Measurements from ENCODE around the gene ITPR1. TPM values are rescaled to one million over a fixed set of nuclear protein-coding genes. Genes with fewer than 3 reads are reported as not detected.

Gene ITPR1
- polyA plus RNA-seq, 1 donor from 2014 or later = 2.1 TPM

GRCh38 chr3:4772858-4773257 is 279.7 kb downstream of the ITPR1 start:
- Histone ChIP-seq H3K27ac (ENCODE audit: low read length) (no peak overlapping the region), H3K79me2 (replicated peaks; ENCODE audit: insufficient read depth, low read length) (no peaks in the 10 kb centered on the region), H3F3A (ENCODE audit: insufficient read depth, low read length, poor library complexity, severe bottlenecking) (no peaks in the 10 kb centered on the region), H4K20me1 (ENCODE audit: insufficient read depth) (no peaks in the 10 kb centered on the region), H3K9ac (ENCODE audit: low read length) (no peak overlapping the region), H3K9me3 (ENCODE audit: low read length) (no peaks in the 10 kb centered on the region), H3K36me3 (ENCODE audit: insufficient read depth, low read length) (no peaks in the 10 kb centered on the region), H3K9me2 (ENCODE audit: insufficient read depth, low read length) (no peaks in the 10 kb centered on the region), H3K27me3 (ENCODE audit: insufficient read depth, low read depth, low read length) (no peaks in the 10 kb centered on the region), H2AFZ (ENCODE audit: low read depth, low read length) (no peak overlapping the region), H3K4me3 (ENCODE audit: low read length) (no peak overlapping the region), H3K4me2 (ENCODE audit: low read length) (no peak overlapping the region)
- TF ChIP-seq SMC3 (conservative IDR thresholded peaks at IDR 0.05; ENCODE audit: poor library complexity) (no peak), EP300 (conservative IDR thresholded peaks at IDR 0.05; ENCODE audit: poor library complexity, severe bottlenecking) (no peak), CTCF (IDR thresholded peaks at IDR 0.05; ENCODE audit: poor library complexity, severe bottlenecking) (no peak), TAF1 (IDR thresholded peaks at IDR 0.05; ENCODE audit: low read depth) (no peak), REST (IDR thresholded peaks at IDR 0.05; ENCODE audit: borderline replicate concordance) (no peak), POLR2AphosphoS5 (IDR thresholded peaks at IDR 0.05) (no peak), MXI1 (conservative IDR thresholded peaks at IDR 0.05; ENCODE audit: poor library complexity, severe bottlenecking) (no peak), EZH2 (IDR thresholded peaks at IDR 0.05; ENCODE audit: borderline replicate concordance, insufficient read depth, low read length, poor library complexity, severe bottlenecking) (no peak), RAD21 (conservative IDR thresholded peaks at IDR 0.05) (no peak)

GRCh38 chr3:4773583-4773982 is 280.4 kb downstream of the ITPR1 start:
- Histone ChIP-seq H3K9ac (ENCODE audit: low read length) (no peak overlapping the region), H3K9me3 (ENCODE audit: low read length) (no peaks in the 10 kb centered on the region), H3K9me2 (ENCODE audit: insufficient read depth, low read length) (no peaks in the 10 kb centered on the region), H3K79me2 (replicated peaks; ENCODE audit: insufficient read depth, low read length) (no peaks in the 10 kb centered on the region), H4K20me1 (ENCODE audit: insufficient read depth) (no peaks in the 10 kb centered on the region), H3K27me3 (ENCODE audit: insufficient read depth, low read depth, low read length) (no peaks in the 10 kb centered on the region), H3K27ac (ENCODE audit: low read length) (no peak overlapping the region), H3F3A (ENCODE audit: insufficient read depth, low read length, poor library complexity, severe bottlenecking) (no peaks in the 10 kb centered on the region), H2AFZ (ENCODE audit: low read depth, low read length) (no peak overlapping the region), H3K36me3 (ENCODE audit: insufficient read depth, low read length) (no peaks in the 10 kb centered on the region), H3K4me3 (ENCODE audit: low read length) (no peak overlapping the region), H3K4me2 (ENCODE audit: low read length) (no peak overlapping the region)
- TF ChIP-seq EZH2 (IDR thresholded peaks at IDR 0.05; ENCODE audit: borderline replicate concordance, insufficient read depth, low read length, poor library complexity, severe bottlenecking) (no peak), POLR2AphosphoS5 (IDR thresholded peaks at IDR 0.05) (no peak), RAD21 (conservative IDR thresholded peaks at IDR 0.05) (no peak), REST (IDR thresholded peaks at IDR 0.05; ENCODE audit: borderline replicate concordance) (no peak), EP300 (conservative IDR thresholded peaks at IDR 0.05; ENCODE audit: poor library complexity, severe bottlenecking) (no peak), CTCF (IDR thresholded peaks at IDR 0.05; ENCODE audit: poor library complexity, severe bottlenecking) (no peak), SMC3 (conservative IDR thresholded peaks at IDR 0.05; ENCODE audit: poor library complexity) (no peak), MXI1 (conservative IDR thresholded peaks at IDR 0.05; ENCODE audit: poor library complexity, severe bottlenecking) (no peak), TAF1 (IDR thresholded peaks at IDR 0.05; ENCODE audit: low read depth) (no peak)

All from neural cell (in vitro differentiated cells).